ENCODE results near the gene EFNA1.

DNA sequence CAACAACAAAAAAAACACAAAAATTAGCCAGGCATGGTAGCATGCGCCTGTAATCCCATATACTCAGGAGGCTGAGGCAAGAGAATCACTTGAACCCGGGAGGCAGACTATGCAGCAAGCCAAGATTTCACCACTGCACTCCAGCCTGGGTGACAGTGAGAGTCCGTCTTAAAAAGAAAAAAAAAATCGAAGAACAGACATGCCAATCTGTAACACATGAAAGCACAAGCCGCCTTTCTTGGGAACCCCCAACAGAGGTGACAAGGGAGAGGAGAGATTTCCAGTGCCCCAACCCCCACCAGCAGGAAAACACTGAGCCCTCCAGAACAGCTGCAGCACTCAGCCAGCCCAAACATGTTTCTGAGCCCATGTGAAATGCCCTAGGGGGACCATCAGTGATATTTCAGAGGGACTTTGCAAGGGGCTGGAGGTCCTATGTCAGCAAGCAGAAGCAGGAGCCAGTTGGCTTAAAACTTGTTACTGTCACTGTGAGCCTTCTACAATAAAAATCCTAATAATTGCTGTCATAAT, 14.2 kb upstream of the EFNA1 start:
- TF ChIP-seq POLR2A (IDR thresholded peaks at IDR 0.05), result no peak
- TF ChIP-seq, protein P1, sequence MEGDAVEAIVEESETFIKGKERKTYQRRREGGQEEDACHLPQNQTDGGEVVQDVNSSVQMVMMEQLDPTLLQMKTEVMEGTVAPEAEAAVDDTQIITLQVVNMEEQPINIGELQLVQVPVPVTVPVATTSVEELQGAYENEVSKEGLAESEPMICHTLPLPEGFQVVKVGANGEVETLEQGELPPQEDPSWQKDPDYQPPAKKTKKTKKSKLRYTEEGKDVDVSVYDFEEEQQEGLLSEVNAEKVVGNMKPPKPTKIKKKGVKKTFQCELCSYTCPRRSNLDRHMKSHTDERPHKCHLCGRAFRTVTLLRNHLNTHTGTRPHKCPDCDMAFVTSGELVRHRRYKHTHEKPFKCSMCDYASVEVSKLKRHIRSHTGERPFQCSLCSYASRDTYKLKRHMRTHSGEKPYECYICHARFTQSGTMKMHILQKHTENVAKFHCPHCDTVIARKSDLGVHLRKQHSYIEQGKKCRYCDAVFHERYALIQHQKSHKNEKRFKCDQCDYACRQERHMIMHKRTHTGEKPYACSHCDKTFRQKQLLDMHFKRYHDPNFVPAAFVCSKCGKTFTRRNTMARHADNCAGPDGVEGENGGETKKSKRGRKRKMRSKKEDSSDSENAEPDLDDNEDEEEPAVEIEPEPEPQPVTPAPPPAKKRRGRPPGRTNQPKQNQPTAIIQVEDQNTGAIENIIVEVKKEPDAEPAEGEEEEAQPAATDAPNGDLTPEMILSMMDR (IDR thresholded peaks at IDR 0.05), result no peak
